Kasumi-1 (cell line): ENCODE results near the gene POU5F1.
A peak's percentile ranks its signal among the peaks of the same experiment; 100 is the strongest.
"Not testable (repeated sequence)": the region's sequence is repeated elsewhere in the genome, so short reads cannot be mapped to it uniquely, and the experiment has no call there.

Experiments
- DNase-seq, 2 experiments: peaks; one replicate each; lab custom pipeline; 2025; lab: John Stamatoyannopoulos, UW

POU5F1 gene

DNA sequence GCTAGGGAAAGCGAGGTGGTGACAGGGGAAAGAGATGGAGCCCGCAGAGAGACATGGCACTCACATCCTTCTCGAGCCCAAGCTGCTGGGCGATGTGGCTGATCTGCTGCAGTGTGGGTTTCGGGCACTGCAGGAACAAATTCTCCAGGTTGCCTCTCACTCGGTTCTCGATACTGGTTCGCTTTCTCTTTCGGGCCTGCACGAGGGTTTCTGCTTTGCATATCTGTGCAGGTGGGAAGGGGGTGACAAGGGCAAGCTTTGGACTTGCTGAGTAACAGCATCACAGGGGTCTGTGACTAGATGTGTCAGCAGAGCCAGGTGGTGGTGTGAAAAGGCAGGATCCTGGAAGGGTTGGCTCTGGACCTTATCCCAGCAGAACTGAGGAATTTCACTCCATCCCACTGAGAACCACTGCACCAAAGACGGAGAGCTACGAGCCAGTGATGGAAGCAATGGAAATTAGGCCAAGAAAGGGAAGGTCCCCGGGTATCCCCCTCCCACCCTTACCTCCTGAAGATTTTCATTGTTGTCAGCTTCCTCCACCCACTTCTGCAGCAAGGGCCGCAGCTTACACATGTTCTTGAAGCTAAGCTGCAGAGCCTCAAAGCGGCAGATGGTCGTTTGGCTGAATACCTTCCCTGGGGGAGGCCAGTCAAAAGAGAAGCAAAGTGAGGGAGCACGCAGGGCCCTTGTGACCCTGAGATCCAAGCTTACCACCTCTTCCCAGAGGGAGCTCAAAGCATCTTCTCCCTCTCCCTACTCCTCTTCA, 5.2 kb downstream of the POU5F1 start:
- not testable (repeated sequence) for DNase-seq

DNA sequence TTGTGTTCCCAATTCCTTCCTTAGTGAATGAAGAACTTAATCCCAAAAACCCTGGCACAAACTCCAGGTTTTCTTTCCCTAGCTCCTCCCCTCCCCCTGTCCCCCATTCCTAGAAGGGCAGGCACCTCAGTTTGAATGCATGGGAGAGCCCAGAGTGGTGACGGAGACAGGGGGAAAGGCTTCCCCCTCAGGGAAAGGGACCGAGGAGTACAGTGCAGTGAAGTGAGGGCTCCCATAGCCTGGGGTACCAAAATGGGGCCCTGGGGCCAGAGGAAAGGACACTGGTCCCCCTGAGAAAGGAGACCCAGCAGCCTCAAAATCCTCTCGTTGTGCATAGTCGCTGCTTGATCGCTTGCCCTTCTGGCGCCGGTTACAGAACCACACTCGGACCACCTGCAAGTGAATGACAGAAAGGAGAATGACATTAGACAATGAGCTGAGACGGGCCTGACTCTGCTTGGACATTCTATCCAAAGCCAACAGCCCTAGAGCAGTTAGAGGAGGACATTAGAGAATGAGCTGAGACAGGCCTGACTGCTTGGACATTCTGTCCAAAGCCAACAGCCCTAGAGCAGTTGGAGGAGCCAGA, 5.9 kb downstream of the POU5F1 start:
- DNase-seq: not testable (repeated sequence)

DNA sequence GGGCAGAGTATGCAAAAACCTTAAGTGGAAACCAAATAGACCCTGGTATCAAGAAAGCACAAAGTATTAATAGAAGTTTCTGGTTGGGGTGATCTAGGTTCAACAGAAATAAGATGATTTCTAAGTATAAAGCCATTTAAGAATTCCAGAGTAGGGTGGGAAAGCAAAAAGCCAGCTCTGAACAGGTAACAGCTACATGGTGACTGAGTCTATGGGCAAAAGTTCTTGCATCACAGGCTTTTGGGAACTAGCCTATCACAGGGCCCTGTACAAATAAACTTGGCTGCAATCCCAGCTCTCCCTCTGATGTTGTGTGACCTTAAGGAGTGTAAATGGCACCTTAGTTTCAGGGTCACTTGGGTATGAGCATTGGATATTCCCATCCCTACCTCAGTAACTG, 6.6 kb downstream of the POU5F1 start:
- DNase-seq: no peak

DNA sequence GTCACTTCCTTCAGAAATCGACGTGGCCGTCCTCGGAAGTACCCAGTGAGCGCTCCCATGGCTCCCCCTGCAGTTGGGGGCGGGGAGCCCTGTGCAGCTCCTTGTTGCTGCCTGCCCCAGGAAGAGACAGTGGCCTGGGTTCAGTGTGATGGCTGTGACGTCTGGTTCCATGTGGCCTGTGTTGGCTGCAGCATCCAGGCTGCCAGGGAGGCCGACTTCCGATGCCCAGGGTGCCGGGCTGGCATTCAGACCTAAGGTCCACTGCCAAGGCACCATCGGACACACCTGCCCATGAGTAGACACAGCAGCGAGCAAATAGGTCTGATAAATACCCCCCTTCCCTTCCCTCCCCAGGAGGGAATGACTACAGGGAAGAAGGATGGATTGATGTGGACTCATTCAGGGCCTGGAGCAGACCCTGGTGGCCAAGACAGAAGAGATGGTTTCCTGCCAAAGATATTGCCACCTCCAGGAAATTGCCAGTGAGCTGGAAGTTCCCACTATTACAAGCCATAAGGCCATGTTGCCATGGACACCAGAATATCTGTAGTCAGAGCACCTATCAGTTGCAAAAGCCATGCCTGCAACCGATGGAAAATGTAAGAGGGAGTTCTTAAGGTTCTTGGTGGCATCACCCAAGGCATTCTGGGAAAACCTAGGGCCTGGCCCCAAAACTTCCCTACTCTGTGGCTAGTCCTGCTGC, 7.9 kb downstream of the POU5F1 start:
- DNase-seq: no peak

DNA sequence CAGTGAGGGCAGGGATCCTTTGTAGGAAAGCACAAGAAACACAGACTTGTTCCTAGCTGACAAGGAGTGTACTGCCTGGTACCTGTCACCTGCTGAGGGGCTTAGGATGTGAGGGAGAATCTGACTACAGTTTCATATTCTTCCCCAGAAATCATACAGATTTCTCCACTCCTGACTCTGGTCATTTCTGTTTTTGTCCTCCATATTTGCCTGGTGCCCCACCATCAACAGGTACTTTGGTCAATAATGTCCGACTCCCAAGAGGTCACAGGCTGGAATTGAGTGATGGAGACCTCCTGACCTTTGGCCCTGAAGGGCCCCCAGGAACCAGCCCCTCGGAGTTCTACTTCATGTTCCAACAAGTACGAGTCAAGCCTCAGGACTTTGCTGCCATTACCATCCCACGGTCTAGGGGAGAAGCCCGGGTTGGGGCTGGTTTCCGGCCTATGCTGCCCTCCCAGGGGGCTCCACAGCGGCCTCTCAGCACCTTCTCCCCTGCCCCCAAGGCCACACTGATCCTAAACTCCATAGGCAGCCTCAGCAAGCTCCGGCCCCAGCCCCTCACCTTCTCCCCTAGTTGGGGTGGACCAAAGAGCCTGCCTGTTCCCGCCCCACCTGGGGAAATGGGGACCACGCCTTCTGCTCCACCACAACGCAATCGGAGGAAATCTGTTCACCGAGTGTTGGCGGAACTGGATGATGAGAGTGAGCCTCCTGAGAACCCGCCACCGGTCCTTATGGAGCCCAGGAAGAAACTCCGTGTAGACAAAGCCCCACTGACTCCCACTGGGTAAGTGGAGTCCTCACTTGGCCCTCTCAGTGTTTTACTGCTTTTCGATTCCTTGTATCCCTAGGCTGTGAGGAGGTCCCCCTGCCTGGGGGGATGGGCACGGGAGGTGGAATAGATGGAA, 9.0 kb downstream of the POU5F1 start:
- no peak for DNase-seq

DNA sequence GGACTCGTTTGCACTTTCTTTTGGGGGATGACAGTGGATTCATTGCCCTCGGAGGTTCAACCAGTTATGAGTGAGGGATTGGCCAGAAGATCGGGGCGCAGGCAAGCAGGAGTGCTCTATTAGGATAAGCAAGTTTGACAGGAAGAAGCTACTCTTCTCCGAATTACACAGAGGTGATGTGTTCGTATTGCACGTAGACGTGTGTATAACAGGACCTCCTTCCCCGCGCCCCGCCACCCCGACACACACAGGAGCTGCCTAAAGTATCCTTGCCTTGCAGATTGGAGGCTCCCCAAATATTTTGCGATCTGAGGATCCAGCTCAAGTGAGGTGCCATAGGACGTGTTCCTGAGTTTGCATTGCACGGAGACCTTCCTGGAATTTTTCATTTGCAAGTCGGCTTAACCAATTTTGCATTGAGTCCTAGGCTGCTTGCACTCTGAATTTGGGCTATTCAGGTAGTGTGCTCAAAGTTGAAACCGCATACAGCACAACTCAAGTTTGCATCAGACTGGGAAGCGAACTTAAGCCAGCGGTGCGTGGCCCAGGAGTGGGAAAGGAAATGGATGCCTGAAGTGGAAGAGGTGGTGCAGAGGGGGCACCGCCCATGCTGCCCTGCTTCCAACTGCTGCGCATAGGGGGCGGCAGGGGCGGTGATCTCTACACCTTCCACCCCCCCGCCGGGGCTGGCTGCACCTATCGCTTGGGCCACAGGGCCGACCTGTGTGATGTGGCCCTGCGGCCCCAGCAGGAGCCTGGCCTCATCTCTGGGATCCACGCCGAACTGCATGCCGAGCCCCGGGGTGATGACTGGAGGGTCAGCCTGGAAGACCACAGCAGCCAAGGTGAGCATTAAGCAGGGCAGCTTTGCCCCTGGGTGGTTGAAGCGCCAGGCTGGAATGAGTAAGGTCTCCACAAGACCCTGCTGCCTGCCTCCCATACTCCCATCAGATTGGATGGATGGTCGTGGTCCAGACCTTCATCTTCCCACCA, 11.3 kb downstream of the POU5F1 start:
- peak; percentile 35 to 52 for DNase-seq

DNA sequence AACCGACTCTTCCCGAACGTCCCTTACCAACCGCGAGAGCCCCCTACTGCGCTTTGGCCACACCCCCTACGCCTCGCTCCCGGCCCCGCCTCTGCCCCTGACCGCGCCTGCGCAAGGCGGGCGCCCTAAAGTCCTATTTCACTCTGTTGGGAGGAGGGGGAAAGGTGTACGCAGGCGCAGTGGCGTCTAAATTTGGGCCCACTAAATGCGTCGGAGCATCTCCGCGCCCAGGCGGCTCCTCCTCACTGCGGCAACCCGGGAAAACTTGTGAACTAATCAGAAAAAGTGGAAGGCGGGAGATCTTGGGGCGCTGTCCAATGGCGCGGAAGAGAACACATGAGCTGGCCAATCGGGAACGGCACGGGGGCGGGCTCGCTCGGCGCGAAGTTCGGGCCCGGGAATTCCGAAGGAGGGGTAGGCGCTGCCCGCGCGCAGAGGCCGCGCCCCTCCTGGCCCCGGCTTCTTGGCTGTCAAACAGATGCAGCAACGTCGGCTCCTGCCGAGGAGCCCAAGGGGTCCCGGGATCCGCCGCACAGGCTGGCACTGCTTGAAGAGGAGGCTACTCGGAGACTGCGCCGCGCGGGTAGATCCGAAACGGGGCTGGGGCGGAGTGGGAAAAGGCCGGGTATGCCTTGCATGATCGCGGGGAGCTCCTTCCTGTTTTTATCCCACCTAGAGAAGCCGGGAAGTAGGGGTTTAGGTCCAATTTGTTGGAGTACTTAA, 12.2 kb downstream of the POU5F1 start, which contains the start of gene TCF19:
TSS of gene TCF19 (plus strand) at position 450 of the 723 bp plus-strand sequence. CDS start 881 bp downstream, outside the sequence.
- peak; percentile 98 to 99 for DNase-seq

DNA sequence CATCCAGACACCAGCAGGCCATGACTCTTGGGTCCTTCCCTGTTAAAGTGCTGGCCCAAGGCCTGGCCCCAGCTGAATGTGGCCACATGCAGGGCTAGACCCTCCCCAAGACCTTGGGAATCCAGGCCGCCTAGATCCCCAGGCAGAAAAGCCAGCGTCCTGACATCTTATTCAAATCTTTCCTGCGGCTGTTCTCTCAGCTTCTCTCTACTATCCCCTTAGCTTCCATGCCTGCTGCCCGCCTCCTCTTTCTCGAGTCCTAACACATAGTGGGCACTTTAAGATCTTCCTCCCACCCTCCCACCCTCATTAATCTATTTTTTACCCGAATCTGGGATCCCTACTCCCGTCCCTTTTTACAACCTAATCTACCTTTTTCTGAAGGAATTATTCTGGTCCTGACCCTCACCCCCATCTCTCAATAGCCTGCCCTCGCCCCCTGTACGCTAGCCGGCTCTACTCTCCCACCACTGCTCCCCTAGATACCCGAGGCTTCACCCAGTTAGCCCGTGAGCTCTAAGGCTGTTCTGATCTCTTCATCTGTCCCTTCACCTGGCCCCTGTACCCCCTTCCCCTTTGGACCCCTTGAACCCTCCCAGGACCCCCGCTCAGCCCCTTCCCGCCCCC, 12.9 kb downstream of the POU5F1 start, which contains the start of gene CCHCR1:
TSS of gene CCHCR1 (minus strand) at position 290 of the 627 bp plus-strand sequence. CDS start at position 88, 202 bp downstream.
- no peak for DNase-seq

DNA sequence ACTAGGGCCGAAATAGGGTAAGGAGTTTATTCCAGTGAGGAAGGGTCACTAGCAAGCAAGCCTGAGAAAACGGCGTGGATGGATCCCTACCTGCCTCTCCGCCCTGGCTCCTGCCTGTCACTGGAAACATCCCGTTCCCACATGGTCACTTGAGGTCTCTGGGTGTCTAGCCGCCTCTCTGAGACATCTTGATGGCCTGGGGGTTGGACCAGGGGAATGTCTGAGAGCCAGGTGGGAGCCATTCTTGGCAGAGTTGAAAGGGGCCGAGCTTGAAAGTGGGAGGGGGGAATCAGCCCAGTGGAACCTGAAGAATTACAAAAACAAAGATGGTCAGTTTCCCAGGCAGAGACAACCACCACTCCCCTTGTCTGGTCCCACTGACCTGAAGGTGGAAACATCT, 13.8 kb downstream of the POU5F1 start:
- no peak for DNase-seq

DNA sequence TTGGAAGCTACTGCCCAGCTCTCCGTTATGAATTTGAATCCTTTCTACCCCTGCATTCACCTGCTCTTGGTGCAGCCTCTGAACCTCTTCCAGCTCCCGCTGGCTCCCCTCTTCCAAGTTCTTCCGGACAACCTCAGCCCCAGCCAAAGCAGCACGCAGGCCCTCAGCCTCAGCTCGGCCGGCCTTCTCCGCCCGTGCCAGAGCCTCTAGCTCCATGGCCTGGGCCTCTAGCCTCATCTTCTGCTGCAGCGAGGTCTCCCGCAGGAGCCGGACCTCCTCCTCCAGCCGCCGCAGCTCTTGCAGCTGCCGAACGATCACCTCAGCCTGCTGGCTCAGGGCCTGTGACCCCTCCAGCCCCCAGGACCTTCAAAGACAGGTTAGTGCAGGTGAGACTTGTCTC, 16.0 kb downstream of the POU5F1 start:
- DNase-seq: no peak

DNA sequence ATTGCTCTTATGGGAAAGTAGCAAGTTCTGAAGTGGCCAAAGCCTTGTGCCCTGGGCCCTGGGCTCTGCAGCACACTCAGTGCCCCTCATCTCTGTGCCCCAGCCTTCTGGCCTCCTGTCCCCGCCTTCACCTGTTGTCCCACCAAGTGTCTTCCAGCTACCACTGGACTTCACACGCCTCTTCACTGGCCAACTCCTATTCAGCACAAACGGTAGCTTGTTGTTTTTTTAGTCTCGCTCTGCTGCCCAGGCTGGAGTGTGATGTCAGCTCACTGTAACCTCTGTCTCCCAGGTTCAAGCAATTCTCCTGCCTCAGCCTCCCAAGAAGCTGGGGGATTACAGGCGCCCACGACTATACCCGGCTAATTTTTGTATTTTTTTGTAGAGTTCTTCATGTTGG, 17.7 kb downstream of the POU5F1 start:
- no peak for DNase-seq

DNA sequence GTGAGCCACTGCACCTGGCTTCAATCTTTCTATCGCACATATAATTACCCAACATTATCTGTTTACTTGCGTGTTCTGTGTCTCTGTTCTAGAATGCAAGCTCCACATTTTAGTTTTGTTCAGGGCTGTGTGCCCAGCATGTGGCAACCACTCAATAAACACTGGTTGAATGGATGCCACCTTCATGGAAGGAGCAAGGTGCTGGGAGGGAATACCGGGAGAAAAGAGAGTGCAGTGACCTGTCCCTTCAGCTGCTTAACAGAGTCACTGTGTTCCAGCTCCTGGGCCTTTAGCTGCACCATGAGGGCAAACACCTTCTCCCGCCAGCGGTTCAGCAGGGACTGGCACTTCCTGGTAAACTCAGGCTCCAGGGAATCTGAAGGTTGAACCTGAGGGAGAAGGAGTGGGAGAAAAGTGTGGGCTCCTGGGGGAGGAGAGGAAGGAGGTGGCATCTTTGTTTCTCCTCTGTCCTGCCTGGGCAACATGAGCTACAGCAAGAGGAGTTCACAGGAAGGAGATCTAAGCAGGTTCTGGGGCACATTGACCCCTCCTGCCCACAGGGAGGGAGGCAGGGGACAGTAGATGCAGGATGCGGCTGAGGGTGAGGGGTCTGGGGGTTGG, 20.5 kb downstream of the POU5F1 start:
- no peak for DNase-seq

DNA sequence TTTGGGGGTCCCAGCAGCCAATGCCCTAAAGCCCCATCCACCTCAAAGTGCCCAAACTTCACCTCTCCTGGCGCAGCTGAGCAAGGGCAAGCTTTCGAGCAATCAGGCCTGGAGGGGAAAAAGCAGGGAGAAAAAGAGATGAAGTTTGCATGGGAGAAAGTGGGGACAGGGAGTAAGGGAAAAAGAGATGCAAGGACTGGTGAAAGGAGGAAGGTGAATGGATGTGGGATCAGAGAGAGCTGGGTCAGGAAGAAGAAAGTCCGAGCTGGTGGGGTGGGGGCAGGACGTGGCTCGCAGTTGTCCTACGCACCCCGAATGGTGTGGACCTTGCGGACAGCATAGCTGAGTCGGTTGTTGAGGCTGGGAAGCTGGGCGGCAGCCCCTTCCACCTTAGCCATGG, 25.1 kb downstream of the POU5F1 start:
- no peak for DNase-seq

DNA sequence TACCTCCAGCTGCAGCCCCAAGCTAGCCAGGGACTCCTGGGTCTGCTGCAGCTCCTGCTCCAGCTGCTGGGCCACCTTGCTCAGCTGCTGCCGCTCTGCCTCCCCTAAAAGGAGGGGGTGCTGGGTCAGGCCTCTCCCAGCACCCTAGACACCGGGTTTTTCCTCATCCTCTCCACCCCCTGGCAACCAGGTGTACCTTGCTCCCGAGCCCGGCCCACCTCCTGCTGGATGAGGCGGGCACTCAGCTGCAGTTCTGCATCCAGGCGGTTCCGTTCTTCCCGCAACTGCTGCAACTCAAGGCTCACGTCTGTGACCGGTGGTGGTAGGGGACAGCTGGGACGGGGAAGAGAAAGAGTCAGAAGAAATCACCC, 25.5 kb downstream of the POU5F1 start:
- no peak for DNase-seq

DNA sequence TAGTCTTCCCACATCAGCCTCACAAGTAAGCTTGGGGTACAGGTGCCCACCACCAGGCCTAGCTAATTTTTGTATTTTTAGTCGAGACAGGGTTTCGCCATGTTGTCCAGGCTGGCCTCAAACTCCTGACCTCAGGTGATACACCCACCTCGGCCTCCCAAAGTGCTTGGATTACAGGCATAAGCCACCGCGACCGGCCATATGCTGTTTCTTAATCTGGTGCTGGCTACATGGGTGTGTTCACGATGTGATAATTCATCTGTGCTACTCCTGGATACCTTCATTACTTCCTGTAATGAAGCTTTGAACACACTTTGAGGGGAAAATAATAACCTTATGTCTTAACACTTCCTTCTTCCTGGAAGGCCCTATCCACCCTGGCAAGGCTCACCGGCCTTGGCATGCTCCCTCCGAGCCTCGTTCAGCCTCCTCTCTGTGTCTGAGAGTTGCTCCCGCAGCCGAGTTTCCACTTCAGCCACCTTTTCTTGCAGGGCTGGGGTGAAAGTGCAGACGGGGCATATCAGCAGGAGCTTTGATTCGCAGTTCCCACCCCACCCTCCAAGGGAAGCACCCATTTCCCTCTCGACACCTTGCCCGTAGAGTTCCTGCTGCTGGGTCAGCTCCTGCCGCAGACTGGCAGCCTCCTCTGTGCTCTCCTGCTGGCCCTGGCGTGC, 26.0 kb downstream of the POU5F1 start:
- no peak for DNase-seq

DNA sequence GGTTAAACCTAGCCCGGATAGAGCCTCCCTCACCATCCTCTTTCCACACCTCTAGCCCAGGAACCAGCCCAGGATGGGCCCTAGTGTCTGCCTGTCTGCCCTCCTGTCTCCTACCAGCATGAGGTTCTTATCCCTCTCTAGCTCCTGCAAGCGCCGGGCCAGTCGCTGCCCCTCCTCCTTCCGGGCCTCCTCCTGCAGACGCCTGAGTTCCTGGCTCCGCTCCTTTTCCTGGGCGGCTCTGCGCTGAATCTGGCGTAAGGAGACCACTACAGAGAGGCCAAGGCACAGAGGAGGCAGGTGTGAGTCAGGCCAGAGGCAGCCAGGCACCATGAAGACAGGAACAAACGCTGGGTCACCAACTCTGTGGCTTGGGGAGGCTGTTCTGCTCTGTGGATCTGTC, 27.3 kb downstream of the POU5F1 start:
- no peak for DNase-seq

DNA sequence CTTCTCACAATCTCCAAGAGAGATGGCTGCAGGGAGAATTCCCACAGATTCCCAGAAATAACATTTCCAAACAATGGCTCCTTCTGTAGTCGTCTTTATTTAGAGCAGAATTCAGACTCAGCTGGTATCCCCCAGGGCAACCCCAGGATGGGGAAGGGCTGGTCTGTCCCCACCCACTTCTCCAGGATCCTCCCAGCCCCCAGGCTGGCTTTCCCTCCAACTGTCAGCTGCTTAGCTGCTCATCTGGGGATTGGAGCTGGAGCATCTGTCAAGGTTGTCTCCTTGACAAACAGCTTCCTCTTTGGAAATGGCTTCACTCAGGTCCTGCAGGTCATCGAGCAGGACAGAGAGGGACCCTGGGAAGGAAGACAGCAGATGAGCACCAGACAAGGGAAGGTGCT, 28.1 kb downstream of the POU5F1 start:
- DNase-seq: no peak

DNA sequence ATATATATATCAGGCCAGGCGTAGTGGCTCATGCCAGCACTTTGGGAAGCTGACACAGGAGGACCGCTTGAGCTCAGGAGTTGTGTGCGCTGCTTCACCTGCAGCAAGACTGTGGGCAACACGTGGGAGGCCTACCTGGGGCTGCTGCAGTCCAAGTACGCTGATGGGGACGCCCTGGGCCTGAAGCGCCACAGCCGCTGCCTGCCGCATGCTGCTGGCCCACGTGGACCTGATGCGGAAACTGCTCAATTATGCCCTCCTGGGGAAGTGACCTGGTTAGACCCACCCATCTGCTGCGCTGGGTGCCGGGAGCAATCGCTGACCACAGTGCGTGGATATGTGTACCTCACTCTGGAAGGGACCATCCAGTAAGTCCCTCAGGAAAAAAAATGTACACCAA, 29.8 kb downstream of the POU5F1 start:
- DNase-seq: no peak

DNA sequence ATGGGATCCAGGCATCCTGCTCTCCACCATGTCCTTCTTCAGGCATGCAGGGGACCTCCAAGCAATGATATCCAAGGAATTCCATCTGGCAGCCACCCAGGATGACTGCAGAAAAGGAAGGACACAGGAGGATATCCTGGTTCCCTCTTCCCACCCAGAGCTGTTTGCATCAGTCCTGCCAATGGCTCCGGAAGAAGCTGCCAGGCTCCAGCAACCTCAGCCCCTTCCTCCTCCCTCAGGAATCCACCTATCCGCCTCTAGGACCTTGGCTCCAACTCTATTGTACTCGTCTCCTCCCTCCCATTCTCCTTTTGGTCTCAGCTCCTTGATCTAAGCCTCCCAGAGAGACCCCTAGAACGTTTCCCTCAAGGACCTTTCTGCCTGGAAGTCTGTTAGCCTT, 30.9 kb downstream of the POU5F1 start:
- DNase-seq: no peak
